Thyroid gland (tissue), 4 donors: ENCODE results near the gene ANKRD13D. TPM values are rescaled to one million over a fixed set of nuclear protein-coding genes. Genes with fewer than 3 reads are reported as not detected.

Experiments
- DNase-seq, 2 donors: peaks; one replicate each; pipeline ENCODE4 v3.0.0-alpha.2; 2019
- H3K27ac ChIP-seq, 3 donors: fragments of 200-600 bp; sonication (generic); 1 replicate in 2 of 3; 2 replicates in 1 of 3; pipeline ENCODE4 v1.5.1; 2016 to 2019; ENCODE audit warnings: mild to moderate bottlenecking in 1 of 3, moderate library complexity in 1 of 3
- H3K27me3 ChIP-seq: fragments of 200-600 bp; sonication (generic); one replicate; pipeline ENCODE4 v1.5.1; 2019
- H3K36me3 ChIP-seq, 2 donors: fragments of 200-600 bp; sonication (generic); one replicate each; pipeline ENCODE4 v1.5.1; 2016 to 2019
- H3K4me1 ChIP-seq, 2 donors: fragments of 200-600 bp; sonication (generic); one replicate each; pipeline ENCODE4 v1.5.1; 2017 to 2019
- H3K4me3 ChIP-seq, 3 donors: fragments of 200-600 bp; sonication (generic); replicated peaks in 1 of 3; 1 replicate in 2 of 3; 2 replicates in 1 of 3; pipeline ENCODE4 v1.5.1; 2016; ENCODE audit warnings: mild to moderate bottlenecking in 1 of 3
- H3K9me3 ChIP-seq: fragments of 200-600 bp; sonication (generic); one replicate; pipeline ENCODE4 v1.5.1; 2017
- CTCF ChIP-seq, 6 experiments: fragments of 200-600 bp in 3 of 6; fragments of 450-650 bp in 3 of 6; sonication (generic) in 3 of 6; IDR thresholded peaks; one replicate each; pipeline ENCODE4 v1.5.1; 2016 to 2019; ENCODE audit warnings: antibody characterized with exemption in 6 of 6, mild to moderate bottlenecking in 2 of 6, inconsistent platforms in 1 of 6, moderate library complexity in 1 of 6
- POLR2A ChIP-seq, 2 donors: fragments of 450-650 bp; IDR thresholded peaks; one replicate each; pipeline ENCODE4 v1.6.1; 2017; ENCODE audit warnings: antibody characterized with exemption in 2 of 2, mild to moderate bottlenecking in 2 of 2, moderate library complexity in 1 of 2
- WGBS, 2 donors: methylation state at CpG; one replicate each; pipeline ENCODE4 v1.1.5; 2017; 5-methylcytosine and 5-hydroxymethylcytosine counted together
- intact Hi-C: fragments of 100-400 bp; cut with DNase I; formaldehyde crosslinking; loops from one replicate; pipeline ENCODE4 v1.15.1; 2023
- total RNA-seq, 4 donors: library from RNA; depleted of rRNA; stranded (reverse); fragments of >200 nt; gene quantifications; one replicate each; pipeline ENCODE4 v1.2.3, GENCODE V29; 2016

The ANKRD13D gene
- total RNA-seq, 4 donors from 2014 or later, result 27.9 to 36.8 (median 31.5) TPM

- Histone ChIP-seq H3K27ac (peak overlapping the region in 2 of 3 donors; percentile 76 to 87), H3K27me3 (no peaks in the 10 kb centered on the region), H3K4me1 (peaks cover 10 to 24% of the 10 kb centered on the region in 2 donors), H3K4me3 (peak overlapping the region in 2 of 3 donors; percentile 88 to 89), H3K9me3 (no peaks in the 10 kb centered on the region), H3K36me3 (peaks cover 6 to 11% of the 10 kb centered on the region in 2 donors)
- WGBS, 2 donors, result 30 to 39% methylated on average over 10 to 15 of the region's 15 CpGs
- no peak for TF ChIP-seq CTCF (IDR thresholded peaks at IDR 0.05)
- TF ChIP-seq POLR2A (IDR thresholded peaks at IDR 0.05), result peak in 1 of 2 donors; percentile 51
- intact Hi-C loops, result no loop called here
- DNase-seq, result peak; percentile 88
Measured at GRCh38 chr11:67301951-67302516, 12.9 kb downstream of the ANKRD13D start.

- WGBS, 2 donors, result 16 to 25% methylated on average over 2 to 11 of the region's 23 CpGs
- no peaks in the 10 kb centered on the region for H3K27me3 ChIP-seq
- peak overlapping the region; percentile 88 to 92 (median 89) for H3K4me3 ChIP-seq
- intact Hi-C loops, result no loop called here
- H3K4me1 ChIP-seq, result peaks cover 10 to 24% of the 10 kb centered on the region in 2 donors
- no peak for TF ChIP-seq CTCF (IDR thresholded peaks at IDR 0.05)
- no peak for TF ChIP-seq POLR2A (IDR thresholded peaks at IDR 0.05)
- DNase-seq, result peak; percentile 56 to 61
- peaks cover 11 to 12% of the 10 kb centered on the region in 2 donors for H3K36me3 ChIP-seq
- no peaks in the 10 kb centered on the region for H3K9me3 ChIP-seq
- H3K27ac ChIP-seq, result peak overlapping the region; percentile 70 to 87 (median 76)
Measured at GRCh38 chr11:67302571-67303131, 13.5 kb downstream of the ANKRD13D start.

- DNase-seq, result peak; percentile 92 to 94
- peak within 1 kb of the TSS; percentile 70 to 87 (median 76) for H3K27ac ChIP-seq
- intact Hi-C loops, result no loop called here
Measured at GRCh38 chr11:67303132-67303834, 14.2 kb downstream of the ANKRD13D start, which contains the start of gene SSH3. SSH3 (plus strand) TSS chr11:67303530; CDS start chr11:67303626, 96 bp downstream.

DNA sequence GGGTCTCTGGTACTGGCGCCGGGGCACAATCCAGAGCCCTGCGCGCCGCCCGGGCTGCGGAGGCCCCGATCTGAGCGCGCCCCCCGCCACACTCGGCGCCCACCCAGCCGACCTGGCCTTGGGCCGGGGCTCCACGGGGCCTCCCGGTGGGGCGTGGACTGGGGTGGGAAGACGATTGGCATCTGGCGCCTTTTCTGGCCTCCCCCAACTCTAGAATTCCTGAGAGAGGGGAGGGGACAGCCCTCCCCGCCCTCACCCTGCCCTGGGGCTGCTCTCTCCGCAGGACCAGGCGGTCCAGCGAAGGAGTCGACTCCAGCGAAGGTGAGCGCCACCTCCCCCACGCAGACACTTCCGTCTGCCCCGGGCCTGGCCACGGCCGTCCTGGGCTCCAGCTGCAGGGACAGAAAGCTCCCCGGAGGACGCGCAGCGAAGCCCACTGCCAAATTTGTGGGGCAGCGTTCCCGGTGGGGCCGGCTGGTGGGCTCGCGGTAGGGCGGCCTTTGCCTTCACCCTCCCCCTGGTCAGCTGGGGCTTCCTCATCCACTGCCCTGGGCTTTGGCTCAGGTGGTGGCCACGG is 14.8 kb downstream of the ANKRD13D start:
- intact Hi-C loops, result no loop called here
- 2% methylated on average over 8 of the region's 43 CpGs; no CpG with 5 or more reads in 1 of the 2 donors for WGBS, 2 donors
- H3K36me3 ChIP-seq, result peaks cover 12 to 14% of the 10 kb centered on the region in 2 donors
- H3K4me1 ChIP-seq, result peaks cover 10 to 24% of the 10 kb centered on the region in 2 donors
- peak overlapping the region; percentile 88 to 92 (median 89) for H3K4me3 ChIP-seq
- H3K27me3 ChIP-seq, result no peaks in the 10 kb centered on the region
- peak overlapping the region; percentile 70 to 87 (median 76) for H3K27ac ChIP-seq
- peak; percentile 58 to 68 for DNase-seq
- no peak for TF ChIP-seq CTCF (IDR thresholded peaks at IDR 0.05)
- no peak for TF ChIP-seq POLR2A (IDR thresholded peaks at IDR 0.05)
- no peaks in the 10 kb centered on the region for H3K9me3 ChIP-seq

More at GRCh38 chr11:67303132-67303834, 14.2 kb downstream of the ANKRD13D start, which contains the start of gene SSH3:
- Histone ChIP-seq H3K9me3 (no peaks in the 10 kb centered on the region), H3K27me3 (no peaks in the 10 kb centered on the region), H3K4me3 (peak within 1 kb of the TSS; percentile 88 to 92 (median 89)), H3K36me3 (peaks cover 11 to 12% of the 10 kb centered on the region in 2 donors), H3K4me1 (peaks cover 10 to 24% of the 10 kb centered on the region in 2 donors)
- peak; percentile 8 to 76 for TF ChIP-seq POLR2A (IDR thresholded peaks at IDR 0.05)
- TF ChIP-seq CTCF (IDR thresholded peaks at IDR 0.05), result no peak
- WGBS, 2 donors, result 0% methylated on average over 5 to 12 of the region's 65 CpGs
